Measurements from ENCODE around the gene PAGE1.

The PAGE1 gene

DNA sequence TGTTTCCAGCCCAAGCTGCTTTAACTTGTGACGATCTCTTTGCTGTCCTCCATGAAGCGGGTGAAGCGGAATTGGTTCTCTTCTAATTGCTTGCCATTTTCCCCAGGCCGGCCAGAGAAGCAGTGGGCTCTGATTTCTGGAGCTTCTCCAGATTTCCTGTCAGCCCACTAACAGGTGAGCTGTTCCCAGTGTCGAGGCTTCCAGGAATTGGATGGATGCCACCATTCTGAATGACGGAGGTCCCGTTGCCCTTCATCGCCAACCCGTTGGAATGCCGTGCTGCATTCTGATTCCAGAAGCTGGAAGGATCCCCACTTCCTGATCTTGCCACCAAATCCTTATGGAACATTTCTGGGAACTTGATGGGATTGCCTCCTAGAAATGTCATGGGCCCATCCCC is 31.0 kb downstream of the PAGE1 start:
- H3F3A ChIP-seq (ENCODE audit: insufficient read depth, low read length): no peaks in the 10 kb centered on the region
- no peak overlapping the region for H3K9ac ChIP-seq (ENCODE audit: low read length)
- no peaks in the 10 kb centered on the region for H3K36me3 ChIP-seq (replicated peaks; ENCODE audit: insufficient read depth, low read length)
- no peak overlapping the region for H3K27ac ChIP-seq (ENCODE audit: low read length)
- H3K9me2 ChIP-seq (replicated peaks; ENCODE audit: insufficient read depth, low read length): no peaks in the 10 kb centered on the region
- H3K79me2 ChIP-seq (ENCODE audit: low read length): no peaks in the 10 kb centered on the region
- no peak overlapping the region for H3K4me3 ChIP-seq (ENCODE audit: low read length)
- no peak for DNase-seq
- no peak overlapping the region for H2AFZ ChIP-seq (ENCODE audit: low read length)
- no peaks in the 10 kb centered on the region for H3K27me3 ChIP-seq (replicated peaks; ENCODE audit: insufficient read depth, low read length)
- no peaks in the 10 kb centered on the region for H4K20me1 ChIP-seq (ENCODE audit: insufficient read depth, low read length)
- no peaks in the 10 kb centered on the region for H3K4me1 ChIP-seq (ENCODE audit: low read length)
- H3K4me2 ChIP-seq (ENCODE audit: low read depth, low read length): no peak overlapping the region
- TF ChIP-seq EZH2 (optimal IDR thresholded peaks at IDR 0.05; ENCODE audit: low read depth, low read length) (no peak), EZH2phosphoT487 (IDR thresholded peaks at IDR 0.05; ENCODE audit: low read length) (no peak), CTCF (IDR thresholded peaks at IDR 0.05; ENCODE audit: low read length) (no peak)
- no peaks in the 10 kb centered on the region for H3K9me3 ChIP-seq (replicated peaks; ENCODE audit: insufficient read depth, low read length)

GRCh38 chrX:49661881-49662280 is 33.9 kb downstream of the PAGE1 start:
- H3K36me3 ChIP-seq (replicated peaks; ENCODE audit: insufficient read depth, low read length): no peaks in the 10 kb centered on the region

DNA sequence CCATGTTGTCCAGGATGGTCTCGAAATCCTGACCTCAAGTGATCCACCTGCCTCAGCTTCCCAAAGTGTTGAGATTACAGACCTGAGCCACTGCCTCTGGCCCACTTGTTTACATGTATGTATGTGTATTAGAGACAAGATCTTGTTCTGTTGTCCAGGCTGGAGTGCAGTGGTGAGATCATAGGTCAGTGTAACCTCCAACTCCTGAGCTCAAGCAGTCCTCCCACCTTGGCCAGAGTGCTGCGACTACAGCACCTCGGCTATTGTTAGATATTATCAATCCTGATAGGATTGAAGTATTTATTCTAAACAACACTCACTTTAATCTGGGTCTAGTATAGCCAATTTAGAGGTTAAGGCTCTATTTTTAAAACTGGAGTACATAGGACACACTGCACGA is 36.0 kb downstream of the PAGE1 start:
- H3K4me2 ChIP-seq (ENCODE audit: low read depth, low read length): no peak overlapping the region
- no peaks in the 10 kb centered on the region for H3K79me2 ChIP-seq (ENCODE audit: low read length)
- H3K36me3 ChIP-seq (replicated peaks; ENCODE audit: insufficient read depth, low read length): no peaks in the 10 kb centered on the region
- no peak overlapping the region for H3K9ac ChIP-seq (ENCODE audit: low read length)
- H2AFZ ChIP-seq (ENCODE audit: low read length): no peak overlapping the region
- no peaks in the 10 kb centered on the region for H3F3A ChIP-seq (ENCODE audit: insufficient read depth, low read length)
- TF ChIP-seq EZH2 (optimal IDR thresholded peaks at IDR 0.05; ENCODE audit: low read depth, low read length) (no peak), CTCF (IDR thresholded peaks at IDR 0.05; ENCODE audit: low read length) (no peak)
- H4K20me1 ChIP-seq (ENCODE audit: insufficient read depth, low read length): no peaks in the 10 kb centered on the region
- no peaks in the 10 kb centered on the region for H3K27me3 ChIP-seq (replicated peaks; ENCODE audit: insufficient read depth, low read length)
- H3K27ac ChIP-seq (ENCODE audit: low read length): no peak overlapping the region
- H3K4me1 ChIP-seq (ENCODE audit: low read length): no peaks in the 10 kb centered on the region
- H3K9me3 ChIP-seq (replicated peaks; ENCODE audit: insufficient read depth, low read length): no peaks in the 10 kb centered on the region
- H3K4me3 ChIP-seq (ENCODE audit: low read length): no peak overlapping the region
- DNase-seq: no peak
- no peaks in the 10 kb centered on the region for H3K9me2 ChIP-seq (replicated peaks; ENCODE audit: insufficient read depth, low read length)

More at GRCh38 chrX:49661881-49662280, 33.9 kb downstream of the PAGE1 start:
- no peak overlapping the region for H3K4me3 ChIP-seq (ENCODE audit: low read length)
- no peaks in the 10 kb centered on the region for H3K9me3 ChIP-seq (replicated peaks; ENCODE audit: insufficient read depth, low read length)
- TF ChIP-seq CTCF (IDR thresholded peaks at IDR 0.05; ENCODE audit: low read length) (no peak), EZH2 (optimal IDR thresholded peaks at IDR 0.05; ENCODE audit: low read depth, low read length) (no peak), EZH2phosphoT487 (IDR thresholded peaks at IDR 0.05; ENCODE audit: low read length) (no peak)
- H3K9me2 ChIP-seq (replicated peaks; ENCODE audit: insufficient read depth, low read length): no peaks in the 10 kb centered on the region
- no peaks in the 10 kb centered on the region for H3F3A ChIP-seq (ENCODE audit: insufficient read depth, low read length)
- no peak for DNase-seq
- H4K20me1 ChIP-seq (ENCODE audit: insufficient read depth, low read length): no peaks in the 10 kb centered on the region
- no peak overlapping the region for H2AFZ ChIP-seq (ENCODE audit: low read length)
- H3K9ac ChIP-seq (ENCODE audit: low read length): no peak overlapping the region
- no peak overlapping the region for H3K27ac ChIP-seq (ENCODE audit: low read length)
- no peak overlapping the region for H3K4me2 ChIP-seq (ENCODE audit: low read depth, low read length)
- no peaks in the 10 kb centered on the region for H3K79me2 ChIP-seq (ENCODE audit: low read length)
- H3K27me3 ChIP-seq (replicated peaks; ENCODE audit: insufficient read depth, low read length): no peaks in the 10 kb centered on the region
- H3K4me1 ChIP-seq (ENCODE audit: low read length): no peaks in the 10 kb centered on the region
